Mucosa of descending colon (tissue), 3 donors: ENCODE data around the gene TBL3. TPM values are rescaled to one million over a fixed set of nuclear protein-coding genes. Genes with fewer than 3 reads are reported as not detected.
"Not testable (repeated sequence)": the region's sequence is repeated elsewhere in the genome, so short reads cannot be mapped to it uniquely, and the experiment has no call there.

Source experiments
- ATAC-seq: fragments of 200-7000 bp; cut with Tn5 transposase; one replicate; pipeline ENCODE4 v1.9.1; 2020; ENCODE audit warnings: mild to moderate bottlenecking, moderate library complexity
- DNase-seq, 3 donors: peaks; one replicate each; pipeline ENCODE4 v3.0.0-alpha.2; 2020
- H3K36me3 ChIP-seq: fragments of 200-600 bp; one replicate; pipeline ENCODE4 v1.8.0; 2021; ENCODE audit warnings: low read depth, mild to moderate bottlenecking
- H3K4me1 ChIP-seq: fragments of 200-600 bp; one replicate; pipeline ENCODE4 v1.8.0; 2021; ENCODE audit warnings: low read depth, mild to moderate bottlenecking
- H3K4me3 ChIP-seq: fragments of 200-600 bp; one replicate; pipeline ENCODE4 v1.8.0; 2021; ENCODE audit warnings: mild to moderate bottlenecking
- H3K9me3 ChIP-seq: fragments of 200-600 bp; one replicate; pipeline ENCODE4 v1.8.0; 2021; ENCODE audit warnings: mild to moderate bottlenecking
- intact Hi-C, 2 donors: fragments of 100-400 bp; cut with DNase I in 1 of 2; cut with micrococcal nuclease in 1 of 2; formaldehyde crosslinking; loops; one replicate each; pipeline versions ENCODE4 v1.11.0 to v1.11.1; 2022; cut with DNase I, micrococcal nuclease
- total RNA-seq, 3 donors: library from RNA; stranded (reverse); fragmentation: NEBNext Ultra II Directional in 2 of 3; extraction: Animal tissue kit (Norgen Biotek cat#: 25700) in 2 of 3; gene quantifications; one replicate each; pipeline versions ENCODE4 v1.2.1 to v1.2.4, GENCODE V29; 2021 to 2023
- TF ChIP-seq, protein P1 (sequence below): fragments of 200-600 bp; IDR thresholded peaks from one replicate; pipeline ENCODE4 v1.8.0; 2022; ENCODE audit warnings: antibody characterized with exemption, mild to moderate bottlenecking
- donor health status: DM: no; HTN: no; CAD: no; lungs with moderate emphysema.
- donor health status: DM: no; HTN: no; CAD: no.
- donor health status: DM: no; HTN: yes; CAD: no.

Gene TBL3
- total RNA-seq, 3 donors from 2014 or later = 21.6 to 25.5 (median 24.0) TPM

DNA sequence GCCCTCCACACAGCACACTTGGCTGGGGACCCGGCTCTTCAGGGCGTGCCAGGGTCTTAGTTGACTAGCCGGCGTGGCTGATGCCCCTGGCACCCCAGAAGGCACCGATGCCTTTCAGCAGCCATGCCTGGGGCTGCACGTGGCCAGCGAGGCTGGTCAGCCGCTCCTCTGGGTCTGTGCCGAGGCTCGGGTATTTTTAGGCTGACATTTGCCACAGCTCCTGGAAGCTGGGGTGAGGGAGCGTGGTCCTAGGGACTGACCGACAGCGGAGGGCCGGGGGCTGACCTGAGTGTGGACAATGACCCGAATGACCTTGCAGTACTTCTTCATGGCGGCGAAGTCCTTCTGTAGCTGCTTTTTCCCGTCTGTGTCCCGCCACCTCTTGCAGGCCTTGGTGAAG is 21.3 kb upstream of the TBL3 start:
- Histone ChIP-seq H3K4me1 (no peaks in the 10 kb centered on the region), H3K4me3 (no peak overlapping the region)
- intact Hi-C loops = no loop called here

DNA sequence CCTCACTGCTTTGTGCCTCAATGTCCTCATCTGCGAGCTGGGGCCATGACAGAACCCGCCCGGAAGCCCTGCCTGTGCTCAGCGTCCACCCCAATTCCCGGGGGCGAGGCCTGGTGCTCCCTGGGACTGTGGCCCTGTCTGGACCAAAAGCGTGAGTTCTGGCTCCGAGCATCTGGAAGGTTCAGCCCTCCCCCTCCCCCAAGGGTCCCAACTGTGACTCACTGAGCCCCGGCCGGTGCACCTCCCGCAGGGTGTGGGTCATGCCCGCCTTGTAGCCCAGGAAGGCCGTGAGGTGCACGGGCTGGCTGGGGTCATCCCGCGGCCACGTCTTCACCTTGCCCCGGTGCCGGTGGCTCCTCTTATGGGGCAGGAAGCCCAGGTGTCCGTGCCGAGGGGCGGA is 18.1 kb upstream of the TBL3 start:
- no peak for ATAC-seq
- H3K36me3 ChIP-seq = no peaks in the 10 kb centered on the region
- TF ChIP-seq, protein P1, sequence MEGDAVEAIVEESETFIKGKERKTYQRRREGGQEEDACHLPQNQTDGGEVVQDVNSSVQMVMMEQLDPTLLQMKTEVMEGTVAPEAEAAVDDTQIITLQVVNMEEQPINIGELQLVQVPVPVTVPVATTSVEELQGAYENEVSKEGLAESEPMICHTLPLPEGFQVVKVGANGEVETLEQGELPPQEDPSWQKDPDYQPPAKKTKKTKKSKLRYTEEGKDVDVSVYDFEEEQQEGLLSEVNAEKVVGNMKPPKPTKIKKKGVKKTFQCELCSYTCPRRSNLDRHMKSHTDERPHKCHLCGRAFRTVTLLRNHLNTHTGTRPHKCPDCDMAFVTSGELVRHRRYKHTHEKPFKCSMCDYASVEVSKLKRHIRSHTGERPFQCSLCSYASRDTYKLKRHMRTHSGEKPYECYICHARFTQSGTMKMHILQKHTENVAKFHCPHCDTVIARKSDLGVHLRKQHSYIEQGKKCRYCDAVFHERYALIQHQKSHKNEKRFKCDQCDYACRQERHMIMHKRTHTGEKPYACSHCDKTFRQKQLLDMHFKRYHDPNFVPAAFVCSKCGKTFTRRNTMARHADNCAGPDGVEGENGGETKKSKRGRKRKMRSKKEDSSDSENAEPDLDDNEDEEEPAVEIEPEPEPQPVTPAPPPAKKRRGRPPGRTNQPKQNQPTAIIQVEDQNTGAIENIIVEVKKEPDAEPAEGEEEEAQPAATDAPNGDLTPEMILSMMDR = no peak
- H3K4me1 ChIP-seq = peaks cover 1% of the 10 kb centered on the region
- H3K4me3 ChIP-seq = no peak overlapping the region
- H3K9me3 ChIP-seq = no peaks in the 10 kb centered on the region
- intact Hi-C loops = no loop called here
- DNase-seq = peak in 1 of 3 donors; percentile 50

More for the DNA sequence above, 21.3 kb upstream of the TBL3 start:
- no peak for ATAC-seq
- Histone ChIP-seq H3K36me3 (no peaks in the 10 kb centered on the region), H3K9me3 (no peaks in the 10 kb centered on the region)
- no peak for DNase-seq
- TF ChIP-seq, protein P1 = no peak

DNA sequence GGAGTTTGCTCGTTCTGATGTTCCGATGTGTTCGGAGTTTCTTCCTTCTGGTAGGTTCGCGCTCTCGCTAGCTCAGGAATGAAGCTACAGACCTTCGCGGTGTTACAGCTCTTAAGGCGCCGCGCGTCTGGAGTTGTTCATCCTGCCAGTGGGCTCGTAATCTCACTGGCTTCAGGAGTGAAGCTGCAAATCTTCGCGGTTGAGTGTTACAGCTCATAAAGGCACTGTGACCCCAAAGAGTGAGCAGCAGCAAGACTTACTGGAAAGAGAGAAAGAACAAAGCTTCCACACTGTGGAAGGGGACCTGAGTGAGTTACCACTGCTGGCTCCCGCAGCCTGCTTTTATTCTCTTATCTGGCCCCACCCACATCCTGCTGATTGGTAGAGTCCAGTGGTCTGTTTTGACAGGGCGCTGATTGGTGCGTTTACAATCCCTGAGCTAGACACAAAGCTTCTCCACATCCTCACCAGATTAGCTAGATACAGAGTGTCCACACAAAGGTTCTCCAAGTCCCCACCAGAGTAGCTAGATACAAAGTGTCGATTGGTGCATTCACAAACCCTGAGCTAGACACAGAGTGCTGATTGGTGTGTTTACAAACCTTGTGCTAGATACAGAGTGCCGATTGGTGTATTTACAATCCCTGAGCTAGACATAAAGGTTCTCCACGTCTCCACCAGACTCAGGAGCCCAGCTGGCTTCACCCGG is 14.3 kb upstream of the TBL3 start:
- DNase-seq, H3K4me3 ChIP-seq, H3K9me3 ChIP-seq, H3K36me3 ChIP-seq, intact Hi-C loops, ATAC-seq: not testable (repeated sequence)
- peaks cover 15% of the 10 kb centered on the region for H3K4me1 ChIP-seq

DNA sequence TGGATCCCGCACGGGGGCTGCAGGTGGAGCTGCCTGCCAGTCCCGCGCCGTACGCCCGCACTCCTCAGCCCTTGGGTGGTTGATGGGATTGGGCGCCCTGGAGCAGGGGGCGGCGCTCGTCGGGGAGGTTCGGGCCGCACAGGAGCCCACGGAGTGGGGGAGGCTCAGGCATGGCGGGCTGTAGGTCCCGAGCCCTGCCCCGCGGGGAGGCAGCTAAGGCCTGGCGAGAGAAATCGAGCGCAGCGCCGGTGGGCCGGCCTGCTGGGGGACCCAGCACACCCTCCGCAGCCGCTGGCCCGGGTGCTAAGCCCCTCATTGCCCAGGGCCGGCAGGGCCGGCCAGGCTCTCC is 13.7 kb upstream of the TBL3 start:
- H3K4me3 ChIP-seq, ATAC-seq, intact Hi-C loops, H3K9me3 ChIP-seq, H3K36me3 ChIP-seq: not testable (repeated sequence)
- peak in 1 of 3 donors; percentile 60 for DNase-seq
- H3K4me1 ChIP-seq = peaks cover 15% of the 10 kb centered on the region

DNA sequence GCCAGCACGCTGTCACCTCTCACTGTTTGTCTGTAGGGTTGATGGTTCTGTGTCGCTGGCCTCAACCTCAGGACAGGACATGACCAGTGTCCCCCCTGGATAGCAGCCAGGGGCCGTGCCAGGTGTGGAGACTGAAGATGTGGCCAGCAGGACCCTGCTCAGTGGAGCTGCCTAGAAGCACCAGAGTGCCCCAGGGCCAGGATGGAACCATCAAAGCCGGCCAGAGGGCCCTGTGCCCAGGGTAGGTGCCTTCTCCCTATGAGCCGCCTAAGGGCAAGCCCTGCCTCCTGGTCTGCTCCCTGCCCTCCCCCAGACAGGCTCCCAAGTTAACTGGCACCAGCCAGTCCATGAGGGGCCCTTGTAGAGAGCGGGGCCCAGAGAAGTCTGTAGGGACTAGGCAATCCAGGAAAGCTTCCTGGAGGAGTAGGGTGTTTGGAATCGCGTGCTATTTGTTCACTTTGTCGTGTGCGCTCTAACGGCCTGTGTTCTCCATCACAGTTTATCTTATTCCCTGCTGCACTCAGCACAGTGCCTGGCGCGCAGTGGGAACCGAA is 13.1 kb upstream of the TBL3 start:
- TF ChIP-seq, protein P1 = no peak

DNA sequence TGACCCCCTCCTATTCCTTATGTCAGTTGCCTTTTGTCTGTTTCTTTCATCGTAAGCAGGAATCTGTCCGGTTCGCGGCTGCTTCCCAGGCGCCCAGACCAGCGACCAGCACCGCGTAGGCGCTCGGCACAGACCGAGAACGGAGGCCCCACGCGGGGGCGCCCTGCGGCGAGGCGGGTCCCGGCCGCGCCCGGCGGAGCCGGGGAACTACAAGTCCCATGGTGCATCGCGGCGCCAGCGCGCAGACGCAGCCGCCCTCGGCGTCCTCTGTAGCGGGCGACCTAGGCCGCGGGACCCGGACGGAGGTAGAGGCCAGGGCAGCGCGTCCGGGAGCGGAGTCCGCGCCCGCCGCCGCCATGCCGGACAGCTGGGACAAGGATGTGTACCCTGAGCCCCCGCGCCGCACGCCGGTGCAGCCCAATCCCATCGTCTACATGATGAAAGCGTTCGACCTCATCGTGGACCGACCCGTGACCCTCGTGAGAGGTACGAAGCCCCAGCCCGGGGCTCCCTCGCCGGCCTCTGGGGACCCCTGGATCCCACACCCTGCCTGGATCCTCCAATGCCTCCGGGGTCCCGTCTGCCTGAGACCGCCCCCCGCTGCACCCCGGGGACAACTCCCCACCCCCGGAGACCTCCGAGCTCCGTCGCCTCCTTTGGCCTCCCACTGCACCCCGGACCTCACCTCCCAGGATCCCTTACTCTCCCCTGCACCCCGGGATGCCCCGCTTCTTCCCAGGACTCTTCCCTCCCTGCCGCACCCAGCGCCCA is 12.4 kb upstream of the TBL3 start, which contains the start of gene NDUFB10:
Gene NDUFB10, plus strand, starts transcription at position 270 of the 771 bp plus-strand sequence. Its CDS starts 87 bp downstream, at position 357.
- intact Hi-C loops = no loop called here
- H3K36me3 ChIP-seq = peaks cover 2% of the 10 kb centered on the region
- TF ChIP-seq, protein P1 = peak; percentile 61
- ATAC-seq = peak; percentile 95
- peaks cover 22% of the 10 kb centered on the region for H3K4me1 ChIP-seq
- no peaks in the 10 kb centered on the region for H3K9me3 ChIP-seq
- peak; percentile 95 to 97 (median 95) for DNase-seq
- peak within 1 kb of the TSS; percentile 94 for H3K4me3 ChIP-seq

More for the DNA sequence above, 13.1 kb upstream of the TBL3 start:
- Histone ChIP-seq H3K36me3 (peaks cover 2% of the 10 kb centered on the region), H3K4me1 (peaks cover 20% of the 10 kb centered on the region), H3K4me3 (no peak overlapping the region), H3K9me3 (no peaks in the 10 kb centered on the region)
- intact Hi-C loops = no loop called here
- peak; percentile 44 to 69 (median 54) for DNase-seq
- ATAC-seq = peak; percentile 1
